Stimulated activated CD8-positive, alpha-beta memory T cell treated with anti-CD3 and anti-CD28 coated beads, Interleukin-4, amount 100 ng/mL, for 24 hours (primary cell): ENCODE data around the gene PHACTR3.

Source experiments
- DNase-seq: peaks from one replicate; pipeline ENCODE4 v3.0.0-alpha.2; 2020; ENCODE audit warnings: low read depth

Gene PHACTR3

DNA sequence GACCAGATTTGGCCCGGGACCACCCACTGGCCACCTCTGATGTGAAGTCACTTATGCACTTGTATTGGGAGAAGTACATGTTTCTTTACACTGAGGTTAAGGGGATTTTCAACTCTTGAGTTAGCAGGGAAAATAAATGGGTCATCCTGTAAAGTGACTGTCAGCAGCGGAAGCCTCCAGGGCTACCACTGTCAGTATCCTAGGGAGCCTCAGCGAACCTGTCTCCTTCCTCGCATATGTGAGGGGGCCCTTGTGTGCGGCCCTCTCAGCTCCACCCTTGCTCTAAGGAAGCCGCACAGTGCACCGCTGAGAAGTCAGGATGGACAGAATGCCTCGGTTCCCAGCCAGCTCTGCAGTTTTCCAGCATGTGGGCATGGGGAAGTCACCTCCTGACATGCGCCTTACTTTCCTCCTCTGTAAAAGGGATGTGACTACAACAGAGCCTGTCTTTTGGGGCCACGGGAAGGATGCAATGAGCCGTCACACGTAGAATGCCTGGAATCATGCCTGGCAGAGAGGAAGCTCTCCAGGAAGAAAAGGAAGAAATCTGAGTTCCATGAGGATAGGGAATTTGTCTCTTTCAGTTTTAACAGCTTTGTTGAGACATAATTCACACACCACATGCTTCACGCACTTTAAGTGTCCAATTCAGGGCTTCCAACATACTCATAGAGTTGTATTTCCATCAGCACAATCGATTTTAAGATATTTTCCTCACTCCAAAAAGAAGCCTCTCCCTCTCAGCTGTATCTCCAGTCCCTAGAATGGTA is 213.7 kb downstream of the PHACTR3 start:
- no peak for DNase-seq

DNA sequence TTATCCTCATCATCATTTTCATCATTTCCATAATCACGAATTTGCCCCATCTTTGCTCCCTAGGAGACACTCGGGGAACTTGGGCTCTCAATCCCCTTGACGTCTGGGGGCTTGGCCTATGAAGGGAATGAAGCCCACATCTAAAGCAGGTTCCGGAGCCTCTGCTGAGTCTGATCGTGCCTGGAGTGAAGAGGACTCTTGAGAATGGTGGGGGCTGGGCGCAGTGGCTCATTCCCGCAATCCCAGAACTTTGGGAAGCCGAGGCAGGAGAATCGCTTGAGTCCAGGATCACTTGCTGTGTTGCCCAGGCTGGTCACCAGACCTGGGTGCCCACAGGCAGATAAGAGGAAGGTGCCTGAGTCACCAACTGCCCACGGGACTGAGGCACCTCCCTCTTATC is 214.6 kb downstream of the PHACTR3 start:
- no peak for DNase-seq

DNA sequence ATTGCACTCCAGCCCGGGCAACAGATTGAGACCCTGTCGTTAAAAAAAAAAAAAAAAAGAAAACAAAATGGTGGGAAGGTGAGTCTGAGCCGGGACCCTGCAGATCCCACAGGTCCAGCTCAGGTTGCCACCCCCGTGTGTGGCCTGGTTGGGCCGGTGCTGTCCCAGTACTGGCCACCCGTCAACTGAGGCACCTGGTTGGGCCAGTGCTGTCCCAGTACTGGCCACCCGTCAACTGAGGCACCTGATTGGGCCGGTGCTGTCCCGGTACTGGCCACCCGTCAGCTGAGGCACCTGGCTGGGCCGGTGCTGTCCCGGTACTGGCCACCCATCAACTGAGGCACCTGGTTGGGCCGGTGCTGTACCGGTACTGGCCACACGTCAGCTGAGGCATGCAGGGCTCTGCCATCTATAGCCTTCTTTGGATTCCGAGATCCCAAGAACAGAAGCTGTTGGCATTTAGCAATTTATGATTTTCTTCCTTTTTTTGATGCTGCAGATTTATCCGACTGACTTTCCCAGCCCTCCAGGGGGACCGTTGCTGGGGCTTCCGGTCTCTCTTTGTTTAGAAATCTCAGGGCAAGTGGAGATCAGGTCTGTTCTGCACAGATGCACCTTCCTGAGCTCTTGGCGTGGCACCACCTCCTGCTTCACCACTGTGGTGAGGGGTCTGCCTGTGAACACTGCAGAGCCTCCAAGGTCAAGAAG is 215.3 kb downstream of the PHACTR3 start:
- DNase-seq, result no peak

DNA sequence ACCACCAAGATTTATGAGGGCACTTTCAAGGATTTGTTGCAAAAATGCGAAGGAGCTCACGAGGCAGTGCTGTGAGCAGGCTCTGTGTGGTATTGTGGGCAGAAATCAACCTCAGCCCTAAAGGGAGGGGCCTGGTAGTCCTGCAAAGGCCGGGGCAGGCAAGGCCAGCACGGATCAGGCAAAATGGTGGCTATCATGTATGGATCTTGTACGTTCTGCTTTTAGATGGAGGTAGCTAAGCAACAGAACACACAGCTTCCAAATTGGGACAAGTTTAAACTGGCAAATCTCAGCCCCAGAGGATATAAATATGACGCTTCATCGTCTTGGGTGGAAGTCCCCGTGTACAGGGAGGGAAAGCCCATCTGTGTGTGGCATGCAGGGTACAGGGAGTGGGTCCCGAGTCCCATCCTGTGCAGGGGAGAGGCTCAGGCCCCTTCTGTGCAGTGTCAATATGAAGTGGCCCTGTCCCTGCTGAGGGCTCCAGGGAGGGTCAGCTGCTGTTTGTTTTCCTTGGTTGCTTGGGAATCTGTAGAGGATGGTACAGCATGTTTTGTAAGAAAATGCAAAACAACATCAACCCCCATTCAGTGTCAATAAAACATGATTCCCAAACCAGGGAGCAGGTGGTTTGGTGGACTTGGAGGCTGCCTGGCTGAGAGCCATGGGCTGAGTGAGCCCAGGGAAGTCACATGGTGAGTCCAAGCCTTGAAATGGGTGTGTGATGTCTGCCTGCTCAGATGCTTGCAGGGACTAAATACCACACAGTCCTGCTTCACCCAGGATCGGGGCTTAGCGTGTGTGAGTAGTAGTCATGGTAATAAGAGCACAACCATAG is 216.1 kb downstream of the PHACTR3 start:
- DNase-seq, result no peak

GRCh38 chr20:59821201-59821600 is 216.9 kb downstream of the PHACTR3 start:
- no peak for DNase-seq

DNA sequence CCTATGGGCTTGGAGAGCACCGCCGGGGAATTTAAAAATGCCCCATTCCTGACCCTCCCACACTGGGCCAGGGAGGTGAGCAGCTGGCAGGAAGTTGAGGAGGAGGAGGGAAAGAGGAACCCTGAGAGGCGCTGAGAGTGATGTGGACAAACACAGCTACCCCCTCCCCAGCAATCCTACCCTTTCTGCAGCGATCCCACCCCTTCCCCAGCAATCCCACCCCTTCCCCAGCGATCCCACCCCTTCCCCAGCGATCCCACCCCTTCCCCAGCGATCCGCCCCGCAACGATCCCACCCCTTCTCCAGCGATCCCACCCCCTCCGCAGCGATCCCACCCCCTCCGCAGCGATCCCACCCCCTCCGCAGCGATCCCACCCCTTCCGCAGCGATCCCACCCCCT is 217.4 kb downstream of the PHACTR3 start:
- DNase-seq, result no peak

- no peak for DNase-seq
Observed at GRCh38 chr20:59822291-59823029, 218.1 kb downstream of the PHACTR3 start.

GRCh38 chr20:59823030-59823423 is 218.7 kb downstream of the PHACTR3 start:
- DNase-seq, result no peak

GRCh38 chr20:59823491-59824259 is 219.3 kb downstream of the PHACTR3 start:
- DNase-seq, result no peak

- no peak for DNase-seq
Observed at GRCh38 chr20:59824711-59825562, 220.6 kb downstream of the PHACTR3 start.

- DNase-seq, result no peak
Observed at GRCh38 chr20:59825563-59825920, 221.2 kb downstream of the PHACTR3 start.

DNA sequence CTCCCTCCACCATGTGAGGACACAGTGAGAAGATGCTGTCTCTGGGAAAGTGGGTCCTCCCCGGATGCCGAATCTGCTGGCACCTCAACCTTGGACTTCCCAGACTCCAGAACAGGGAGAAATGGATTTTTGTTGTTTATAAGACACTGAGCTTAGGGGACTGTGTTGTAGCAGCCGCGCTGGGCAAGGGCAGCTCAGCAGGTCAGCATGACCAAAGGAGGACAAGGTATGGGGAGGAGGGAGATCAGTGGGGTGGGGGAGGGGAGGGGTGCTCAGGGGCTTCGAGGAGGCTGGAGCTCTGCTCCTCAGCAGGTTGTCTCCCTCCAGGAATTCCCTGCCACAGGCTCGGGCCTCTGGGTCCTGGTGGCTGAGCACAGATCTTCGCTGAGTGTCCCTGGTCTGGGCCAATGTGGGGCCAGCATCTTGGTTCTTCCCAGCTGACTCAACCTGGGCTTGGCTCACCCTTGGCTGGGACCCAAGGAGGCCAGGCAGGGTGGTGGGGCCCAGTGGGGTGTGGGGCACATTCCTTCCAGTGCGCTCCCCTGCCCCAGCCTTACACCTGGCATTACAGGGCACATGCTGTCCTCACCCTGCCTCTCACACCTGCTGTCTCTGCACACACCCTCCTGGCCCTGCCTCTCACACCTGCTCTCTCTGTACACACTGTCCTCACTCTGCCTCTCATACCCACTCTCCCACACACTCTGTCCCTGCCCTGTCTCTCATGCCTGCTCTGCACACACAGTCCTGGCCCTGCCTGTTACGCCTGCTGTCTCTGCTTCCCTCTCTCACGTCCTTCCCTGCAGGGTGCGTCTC is 221.8 kb downstream of the PHACTR3 start:
- no peak for DNase-seq

DNA sequence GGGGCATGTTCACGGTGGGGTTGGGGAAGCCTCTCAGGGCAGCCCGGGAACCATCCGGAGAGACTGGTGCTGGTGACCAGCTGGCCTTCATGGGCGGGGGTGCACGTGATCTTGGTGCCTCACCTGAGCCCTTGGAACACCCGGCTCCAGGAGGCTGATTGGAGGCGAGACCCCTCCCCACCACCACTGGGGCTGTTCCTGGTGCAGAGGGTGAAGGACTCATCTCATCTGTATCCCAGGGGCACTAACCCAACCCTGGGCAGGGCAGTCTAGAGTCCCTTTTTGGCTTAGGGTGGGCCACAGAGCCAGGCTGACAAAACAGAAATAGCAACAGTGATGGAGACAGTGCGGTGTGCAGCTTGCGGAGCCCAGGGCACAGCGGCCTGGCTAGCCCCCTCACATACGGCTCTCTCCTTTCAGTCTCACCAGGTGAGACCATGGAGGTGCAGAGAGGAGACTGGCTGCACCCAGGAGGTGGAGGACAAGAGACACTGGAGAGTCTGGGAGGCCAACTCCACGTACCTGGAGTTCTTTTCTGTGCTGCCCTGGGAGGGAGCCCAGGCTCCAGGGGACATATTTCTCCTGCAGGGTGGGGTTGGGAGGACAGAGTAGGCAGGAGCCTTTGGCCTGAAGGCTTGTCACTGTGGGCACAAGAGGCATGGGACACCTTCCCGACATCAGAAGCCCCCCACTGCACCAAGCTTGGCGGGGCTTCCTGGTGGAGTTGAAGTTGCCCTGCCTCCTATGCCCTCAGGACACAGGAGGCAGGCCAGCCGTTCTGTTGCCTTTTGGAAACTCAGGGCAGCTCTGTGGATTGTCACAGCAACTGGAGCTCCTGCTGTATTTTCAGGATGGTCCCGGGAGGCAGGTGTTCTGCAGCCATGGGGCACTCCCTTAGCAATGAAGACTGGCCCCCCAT is 223.1 kb downstream of the PHACTR3 start:
- no peak for DNase-seq

GRCh38 chr20:59828125-59829053 is 224.0 kb downstream of the PHACTR3 start:
- no peak for DNase-seq

GRCh38 chr20:59829054-59829785 is 224.9 kb downstream of the PHACTR3 start:
- DNase-seq, result no peak
